Prostate gland (tissue), 2 donors: ENCODE results near the gene TSEN2.

ENCODE experiments used
- POLR2A ChIP-seq: fragments of 450-650 bp; IDR thresholded peaks from one replicate; pipeline ENCODE4 v1.6.1; 2016; ENCODE audit warnings: antibody characterized with exemption, mild to moderate bottlenecking
- TF ChIP-seq, protein P1 (sequence below), 4 experiments: fragments of 200-600 bp in 2 of 4; fragments of 450-650 bp in 2 of 4; sonication (generic) in 2 of 4; IDR thresholded peaks; 1 replicate in 3 of 4; 2 replicates in 1 of 4; pipeline ENCODE4 v1.5.1; 2016 to 2019; ENCODE audit warnings: antibody characterized with exemption in 4 of 4, mild to moderate bottlenecking in 2 of 4, moderate library complexity in 2 of 4

DNA sequence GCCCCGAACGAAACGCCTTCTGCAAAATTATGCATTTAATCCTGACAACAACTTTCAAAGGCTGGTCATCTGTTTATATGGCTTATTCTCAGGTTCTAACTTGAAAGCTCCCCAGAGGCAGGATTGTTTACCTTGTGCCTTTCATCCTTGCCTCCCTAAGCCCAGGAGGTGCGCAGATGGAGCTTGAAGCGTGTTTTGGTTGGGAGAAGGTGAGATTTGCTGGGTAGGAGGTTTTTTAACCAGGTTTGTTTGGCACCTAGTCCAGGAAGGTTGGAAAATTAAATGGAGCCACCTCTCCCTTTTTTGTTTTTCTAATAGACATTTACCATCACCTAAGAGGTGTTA lies 675 bp downstream of the TSEN2 start:
- TF ChIP-seq, protein P1, sequence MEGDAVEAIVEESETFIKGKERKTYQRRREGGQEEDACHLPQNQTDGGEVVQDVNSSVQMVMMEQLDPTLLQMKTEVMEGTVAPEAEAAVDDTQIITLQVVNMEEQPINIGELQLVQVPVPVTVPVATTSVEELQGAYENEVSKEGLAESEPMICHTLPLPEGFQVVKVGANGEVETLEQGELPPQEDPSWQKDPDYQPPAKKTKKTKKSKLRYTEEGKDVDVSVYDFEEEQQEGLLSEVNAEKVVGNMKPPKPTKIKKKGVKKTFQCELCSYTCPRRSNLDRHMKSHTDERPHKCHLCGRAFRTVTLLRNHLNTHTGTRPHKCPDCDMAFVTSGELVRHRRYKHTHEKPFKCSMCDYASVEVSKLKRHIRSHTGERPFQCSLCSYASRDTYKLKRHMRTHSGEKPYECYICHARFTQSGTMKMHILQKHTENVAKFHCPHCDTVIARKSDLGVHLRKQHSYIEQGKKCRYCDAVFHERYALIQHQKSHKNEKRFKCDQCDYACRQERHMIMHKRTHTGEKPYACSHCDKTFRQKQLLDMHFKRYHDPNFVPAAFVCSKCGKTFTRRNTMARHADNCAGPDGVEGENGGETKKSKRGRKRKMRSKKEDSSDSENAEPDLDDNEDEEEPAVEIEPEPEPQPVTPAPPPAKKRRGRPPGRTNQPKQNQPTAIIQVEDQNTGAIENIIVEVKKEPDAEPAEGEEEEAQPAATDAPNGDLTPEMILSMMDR (IDR thresholded peaks at IDR 0.05): no peak
- no peak for TF ChIP-seq POLR2A
